ENCODE data around the gene ATP1B4.
"Not testable (repeated sequence)": the region's sequence is repeated elsewhere in the genome, so short reads cannot be mapped to it uniquely, and the experiment has no call there.

Gene ATP1B4

GRCh38 chrX:120361764-120362305, at the start of gene ATP1B4:
ATP1B4 (plus strand) TSS chrX:120362089; CDS start chrX:120362169, 80 bp downstream.
- no peak for DNase-seq

GRCh38 chrX:120315776-120316175, 46.1 kb upstream of the ATP1B4 start:
- DNase-seq: no peak

- DNase-seq: no peak
Measured at GRCh38 chrX:120316587-120317283, 45.2 kb upstream of the ATP1B4 start.

- DNase-seq: no peak
Measured at GRCh38 chrX:120318411-120318810, 43.5 kb upstream of the ATP1B4 start.

- no peak for DNase-seq
Measured at GRCh38 chrX:120321520-120322281, 40.2 kb upstream of the ATP1B4 start.

GRCh38 chrX:120331116-120331515, 30.8 kb upstream of the ATP1B4 start:
- DNase-seq: no peak

GRCh38 chrX:120332394-120332793, 29.5 kb upstream of the ATP1B4 start:
- no peak for DNase-seq

- no peak for DNase-seq
Measured at GRCh38 chrX:120334151-120334550, 27.7 kb upstream of the ATP1B4 start.

- no peak for DNase-seq
Measured at GRCh38 chrX:120334603-120335002, 27.3 kb upstream of the ATP1B4 start.

- no peak for DNase-seq
Measured at GRCh38 chrX:120335289-120335688, 26.6 kb upstream of the ATP1B4 start.

GRCh38 chrX:120336899-120337298, 25.0 kb upstream of the ATP1B4 start:
- no peak for DNase-seq

GRCh38 chrX:120344566-120344965, 17.3 kb upstream of the ATP1B4 start:
- not testable (repeated sequence) for DNase-seq

GRCh38 chrX:120350450-120351138, 11.3 kb upstream of the ATP1B4 start:
- DNase-seq: no peak

- DNase-seq: no peak
Measured at GRCh38 chrX:120356084-120356483, 5.8 kb upstream of the ATP1B4 start.

- DNase-seq: no peak
Measured at GRCh38 chrX:120357186-120357585, 4.7 kb upstream of the ATP1B4 start.

- peak in 22 of 56 donors; percentile 0 to 40 (median 8) for DNase-seq
Measured at GRCh38 chrX:120358737-120359456, 3.0 kb upstream of the ATP1B4 start.

- DNase-seq: peak in 31 of 56 donors; percentile 0 to 67 (median 12)
Measured at GRCh38 chrX:120365320-120365719, 3.4 kb downstream of the ATP1B4 start.

- no peak for DNase-seq
Measured at GRCh38 chrX:120365968-120366367, 4.1 kb downstream of the ATP1B4 start.

- DNase-seq: no peak
Measured at GRCh38 chrX:120366794-120367193, 4.9 kb downstream of the ATP1B4 start.

- DNase-seq: no peak
Measured at GRCh38 chrX:120367402-120368109, 5.7 kb downstream of the ATP1B4 start.
